Hepatocyte (in vitro differentiated cells): ENCODE results near the gene DDR2.

Experiments used
- EZH2 ChIP-seq: fragments of 200-600 bp; sonication (generic); IDR thresholded peaks from 2 replicates; pipeline ENCODE4 v1.6.1; 2016; ENCODE audit warnings: antibody characterized with exemption, mild to moderate bottlenecking, borderline replicate concordance
- TF ChIP-seq, protein P1 (sequence below): fragments of 200-600 bp; sonication (generic); IDR thresholded peaks from 2 replicates; pipeline ENCODE4 v1.5.1; 2016; ENCODE audit warnings: antibody characterized with exemption, mild to moderate bottlenecking; ENCODE audit not compliant: poor library complexity

DNA sequence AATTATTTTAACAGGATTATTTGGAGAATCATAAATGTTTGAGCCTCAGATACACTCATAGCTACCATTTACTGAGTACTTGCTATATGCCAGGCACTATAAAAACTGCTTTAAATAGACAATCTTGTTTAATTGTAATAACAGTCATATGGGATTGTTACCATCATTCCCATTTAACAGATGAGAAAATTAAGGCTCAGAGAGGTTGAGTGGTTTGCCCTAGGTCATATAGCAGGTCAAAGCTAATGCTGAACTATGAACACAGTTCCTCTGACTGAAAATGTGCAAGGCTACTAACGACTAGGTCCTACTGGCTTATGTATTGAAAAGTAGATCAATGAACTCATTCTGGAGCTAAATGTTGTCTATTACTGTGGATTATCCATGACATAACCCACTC is 63.4 kb downstream of the DDR2 start:
- TF ChIP-seq, protein P1, sequence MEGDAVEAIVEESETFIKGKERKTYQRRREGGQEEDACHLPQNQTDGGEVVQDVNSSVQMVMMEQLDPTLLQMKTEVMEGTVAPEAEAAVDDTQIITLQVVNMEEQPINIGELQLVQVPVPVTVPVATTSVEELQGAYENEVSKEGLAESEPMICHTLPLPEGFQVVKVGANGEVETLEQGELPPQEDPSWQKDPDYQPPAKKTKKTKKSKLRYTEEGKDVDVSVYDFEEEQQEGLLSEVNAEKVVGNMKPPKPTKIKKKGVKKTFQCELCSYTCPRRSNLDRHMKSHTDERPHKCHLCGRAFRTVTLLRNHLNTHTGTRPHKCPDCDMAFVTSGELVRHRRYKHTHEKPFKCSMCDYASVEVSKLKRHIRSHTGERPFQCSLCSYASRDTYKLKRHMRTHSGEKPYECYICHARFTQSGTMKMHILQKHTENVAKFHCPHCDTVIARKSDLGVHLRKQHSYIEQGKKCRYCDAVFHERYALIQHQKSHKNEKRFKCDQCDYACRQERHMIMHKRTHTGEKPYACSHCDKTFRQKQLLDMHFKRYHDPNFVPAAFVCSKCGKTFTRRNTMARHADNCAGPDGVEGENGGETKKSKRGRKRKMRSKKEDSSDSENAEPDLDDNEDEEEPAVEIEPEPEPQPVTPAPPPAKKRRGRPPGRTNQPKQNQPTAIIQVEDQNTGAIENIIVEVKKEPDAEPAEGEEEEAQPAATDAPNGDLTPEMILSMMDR = no peak
- no peak for TF ChIP-seq EZH2
